ENCODE data around the gene SCFD2. TPM values are rescaled to one million over a fixed set of nuclear protein-coding genes. Genes with fewer than 3 reads are reported as not detected.
A peak's percentile ranks its signal among the peaks of the same experiment; 100 is the strongest.

The SCFD2 gene
- polyA plus RNA-seq, 2 of the 4 experiments (the other 2 are of a cell fraction), result 7.6 to 10.8 TPM

- Histone ChIP-seq H3K4me3 (no peak overlapping the region), H3K4me2 (peak overlapping the region; percentile 26; the same call in 2 of the 3 replicates), H3K9me3 (no peaks in the 10 kb centered on the region), H3K4me1 (no peaks in the 10 kb centered on the region), H3K27ac (no peak overlapping the region)
- ChIA-PET POLR2A (no interaction called here), CTCF (no interaction called here)
- DNase-seq (ENCODE audit: low read depth in 1 of 2, low spot score in 1 of 2), result no peak
- TF ChIP-seq NFE2L2 (conservative IDR thresholded peaks at IDR 0.05; ENCODE audit: low read length) (no peak), SMC3 (IDR thresholded peaks at IDR 0.05) (no peak), CBX8 (IDR thresholded peaks at IDR 0.05) (no peak), HDAC2 (IDR thresholded peaks at IDR 0.05) (no peak), RCOR1 (IDR thresholded peaks at IDR 0.05; ENCODE audit: low read depth, low read length) (no peak), FOSL2 (IDR thresholded peaks at IDR 0.05) (no peak), FOSL2 (CRISPR knock-in tag; IDR thresholded peaks at IDR 0.05) (no peak), RFX5 (IDR thresholded peaks at IDR 0.05) (no peak), HEYL (CRISPR knock-in tag; IDR thresholded peaks at IDR 0.05) (no peak), EHF (CRISPR knock-in tag; IDR thresholded peaks at IDR 0.05) (no peak), PBX3 (IDR thresholded peaks at IDR 0.05) (no peak), E2F6 (IDR thresholded peaks at IDR 0.05; ENCODE audit: borderline replicate concordance, low read depth) (no peak), TP53 (CRISPR knock-in tag; IDR thresholded peaks at IDR 0.05) (no peak), FOSB (CRISPR knock-in tag; IDR thresholded peaks at IDR 0.05) (no peak), MAFK (IDR thresholded peaks at IDR 0.05; ENCODE audit: partially characterized antibody) (no peak), MYC (IDR thresholded peaks at IDR 0.05; ENCODE audit: borderline replicate concordance, low read length) (no peak), CEBPB (IDR thresholded peaks at IDR 0.05) (no peak)
- peak in 1 of 2 experiments; percentile 37; a peak in 1 of 6 replicates for ATAC-seq
- FAIRE-seq, result no peak
Observed at GRCh38 chr4:53101191-53101581, 264.7 kb downstream of the SCFD2 start.

- TF ChIP-seq MAFK (IDR thresholded peaks at IDR 0.05; ENCODE audit: partially characterized antibody) (peak; percentile 47), MYC (IDR thresholded peaks at IDR 0.05; ENCODE audit: borderline replicate concordance, low read length) (no peak)
- FAIRE-seq, result no peak
- ChIA-PET POLR2A (no interaction called here), CTCF (no interaction called here)
- no peak overlapping the region for H3K4me3 ChIP-seq
- no peak for ATAC-seq
- DNase-seq (ENCODE audit: low read depth in 1 of 2, low spot score in 1 of 2), result no peak
- no peaks in the 10 kb centered on the region for H3K9me3 ChIP-seq
- 44% methylated on average over 7 of the region's 7 CpGs for WGBS (ENCODE audit: missing lambda C conversion rate)
- no peak overlapping the region for H3K27ac ChIP-seq
- H3K4me1 ChIP-seq, result no peaks in the 10 kb centered on the region
- peak overlapping the region; percentile 26; the same call in 1 of the 3 replicates for H3K4me2 ChIP-seq
Observed at GRCh38 chr4:53100501-53101190, 265.2 kb downstream of the SCFD2 start.

- ChIA-PET POLR2A (no interaction called here), CTCF (no interaction called here)
- DNase-seq (ENCODE audit: low read depth in 1 of 2, low spot score in 1 of 2) (no peak), FAIRE-seq (no peak), ATAC-seq (no peak)
- WGBS (ENCODE audit: missing lambda C conversion rate), result 83% methylated on average over 2 of the region's 2 CpGs
- Histone ChIP-seq H3K27ac (no peak overlapping the region), H3K4me2 (no peak overlapping the region), H3K4me1 (no peaks in the 10 kb centered on the region), H3K9me3 (no peaks in the 10 kb centered on the region), H3K4me3 (no peak overlapping the region)
- TF ChIP-seq KDM5A (IDR thresholded peaks at IDR 0.05) (no peak), POLR2AphosphoS2 (conservative IDR thresholded peaks at IDR 0.05; ENCODE audit: low read length) (no peak), HES2 (IDR thresholded peaks at IDR 0.05) (no peak), RARB (CRISPR knock-in tag; IDR thresholded peaks at IDR 0.05) (no peak), PHF8 (IDR thresholded peaks at IDR 0.05; ENCODE audit: borderline replicate concordance, low read depth) (no peak), USF2 (IDR thresholded peaks at IDR 0.05) (no peak), NFE2L2 (conservative IDR thresholded peaks at IDR 0.05; ENCODE audit: low read length) (no peak), MAZ (IDR thresholded peaks at IDR 0.05; ENCODE audit: borderline replicate concordance, low read depth, low read length) (no peak)
Observed at GRCh38 chr4:53098681-53099121, 267.2 kb downstream of the SCFD2 start.
